Caco-2 (cell line): ENCODE results near the gene ANK3. TPM values are rescaled to one million over a fixed set of nuclear protein-coding genes. Genes with fewer than 3 reads are reported as not detected.

Experiments used
- BruUV-seq: library from RNA; stranded (reverse); fragments of 400-500 nt; replicated peaks from 2 replicates; lab custom pipeline; 2021; lab: Mats Ljungman, UMichigan
- CTCF ChIA-PET: fragments of 300-600 bp; sonication (Branson Sonifier 250); formaldehyde crosslinking; loops from one replicate; lab custom pipeline; 2022; ENCODE audit warnings: antibody characterized with exemption; lab: Charles Lee
- POLR2A ChIA-PET: fragments of 300-600 bp; sonication (Branson Sonifier 250); formaldehyde crosslinking; loops from one replicate; lab custom pipeline; 2022; ENCODE audit warnings: antibody characterized with exemption; lab: Charles Lee
- DNase-seq, 2 experiments: peaks; one replicate each; pipeline versions ENCODE4 v3.0.0 to v3.0.0-alpha.2; 2020 to 2022
- H3K27me3 ChIP-seq: replicated peaks from 2 replicates; pipeline ENCODE4 v1.6.0; 2011; ENCODE audit warnings: low read length; ENCODE audit not compliant: control insufficient read depth, insufficient read depth
- H3K36me3 ChIP-seq: 2 replicates; pipeline ENCODE4 v1.5.1; 2011; ENCODE audit warnings: low read length; ENCODE audit not compliant: control insufficient read depth, insufficient read depth
- H3K4me1 ChIP-seq: fragments of 250-450 bp; sonication (Bioruptor Pico); 2 replicates; pipeline ENCODE4 v1.5.1; 2020; ENCODE audit warnings: mild to moderate bottlenecking
- H3K4me3 ChIP-seq: 2 replicates; pipeline ENCODE4 v1.5.1; 2011; ENCODE audit warnings: low read depth, mild to moderate bottlenecking, control low read depth, low read length
- H3K9me3 ChIP-seq: fragments of 250-450 bp; sonication (Bioruptor Pico); 2 replicates; pipeline ENCODE4 v1.5.1; 2020; ENCODE audit warnings: mild to moderate bottlenecking, moderate library complexity
- H3K27ac Mint-ChIP-seq: one replicate; pipeline ENCODE4 v1.8.0; 2022; ENCODE audit warnings: mixed read lengths; ENCODE audit not compliant: unreplicated experiment
- H3K27me3 Mint-ChIP-seq: one replicate; pipeline ENCODE4 v1.8.0; 2022; ENCODE audit warnings: mixed read lengths; ENCODE audit not compliant: insufficient read depth, unreplicated experiment
- H3K36me3 Mint-ChIP-seq: one replicate; pipeline ENCODE4 v1.8.0; 2022; ENCODE audit warnings: mild to moderate bottlenecking, mixed read lengths; ENCODE audit not compliant: insufficient read depth, unreplicated experiment
- H3K4me1 Mint-ChIP-seq: one replicate; pipeline ENCODE4 v1.8.0; 2022; ENCODE audit warnings: low read depth, mixed read lengths; ENCODE audit not compliant: unreplicated experiment
- H3K4me3 Mint-ChIP-seq: one replicate; pipeline ENCODE4 v1.8.0; 2022; ENCODE audit warnings: mild to moderate bottlenecking, moderate library complexity, mixed read lengths; ENCODE audit not compliant: unreplicated experiment
- H3K9me3 Mint-ChIP-seq: one replicate; pipeline ENCODE4 v1.8.0; 2022; ENCODE audit warnings: mixed read lengths; ENCODE audit not compliant: unreplicated experiment
- intact Hi-C: fragments of 100-400 bp; cut with micrococcal nuclease; formaldehyde crosslinking; loops from one replicate; pipeline ENCODE4 v1.10.0; 2022; ENCODE audit not compliant: unreplicated experiment
- total RNA-seq: library from RNA; stranded (reverse); gene quantifications from 2 replicates; pipeline ENCODE4 v1.2.3, GENCODE V29; 2022
- TF ChIP-seq, protein P1 (sequence below), 2 experiments: fragments of 200-600 bp in 1 of 2; IDR thresholded peaks; 1 replicate in 1 of 2; 2 replicates in 1 of 2; pipeline versions ENCODE4 v1.5.1 to v1.8.0; 2011 to 2022; ENCODE audit warnings: antibody characterized with exemption in 1 of 2, control low read depth in 1 of 2, inconsistent platforms in 1 of 2, low read depth in 1 of 2, low read length in 1 of 2, mild to moderate bottlenecking in 1 of 2, moderate library complexity in 1 of 2; ENCODE audit not compliant: insufficient read depth in 1 of 2, severe bottlenecking in 1 of 2, unreplicated experiment in 1 of 2

ANK3 gene
- total RNA-seq, 1 experiment from 2014 or later = 46.7 TPM

DNA sequence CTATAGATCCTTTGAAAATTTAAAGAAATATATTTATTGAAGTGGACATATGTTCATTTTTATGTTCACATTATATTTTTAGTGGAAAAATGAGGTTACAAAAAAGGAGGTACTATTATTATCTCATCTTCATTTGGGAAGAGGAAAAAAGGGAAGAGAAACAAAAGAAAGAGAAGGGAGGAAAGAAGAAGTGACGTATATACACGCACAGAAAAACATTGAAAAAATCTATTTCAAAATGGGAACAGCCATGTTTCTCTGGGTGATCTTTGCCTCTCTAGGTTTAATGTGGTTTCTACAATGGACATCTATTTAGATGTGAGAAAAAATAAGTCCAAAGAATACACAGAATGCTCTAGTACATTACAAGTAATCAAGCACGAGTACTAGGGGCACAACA lies 14.8 kb downstream of the ANK3 start:
- no peaks in the 10 kb centered on the region for H3K36me3 Mint-ChIP-seq
- Histone ChIP-seq H3K27me3 (no peaks in the 10 kb centered on the region), H3K36me3 (no peaks in the 10 kb centered on the region), H3K4me1 (peaks cover 6% of the 10 kb centered on the region), H3K9me3 (no peaks in the 10 kb centered on the region), H3K4me3 (no peak overlapping the region)
- no TSS peak for BruUV-seq
- H3K27me3 Mint-ChIP-seq = no peaks in the 10 kb centered on the region
- ChIA-PET CTCF (no interaction called here), POLR2A (no interaction called here)
- TF ChIP-seq, protein P1, sequence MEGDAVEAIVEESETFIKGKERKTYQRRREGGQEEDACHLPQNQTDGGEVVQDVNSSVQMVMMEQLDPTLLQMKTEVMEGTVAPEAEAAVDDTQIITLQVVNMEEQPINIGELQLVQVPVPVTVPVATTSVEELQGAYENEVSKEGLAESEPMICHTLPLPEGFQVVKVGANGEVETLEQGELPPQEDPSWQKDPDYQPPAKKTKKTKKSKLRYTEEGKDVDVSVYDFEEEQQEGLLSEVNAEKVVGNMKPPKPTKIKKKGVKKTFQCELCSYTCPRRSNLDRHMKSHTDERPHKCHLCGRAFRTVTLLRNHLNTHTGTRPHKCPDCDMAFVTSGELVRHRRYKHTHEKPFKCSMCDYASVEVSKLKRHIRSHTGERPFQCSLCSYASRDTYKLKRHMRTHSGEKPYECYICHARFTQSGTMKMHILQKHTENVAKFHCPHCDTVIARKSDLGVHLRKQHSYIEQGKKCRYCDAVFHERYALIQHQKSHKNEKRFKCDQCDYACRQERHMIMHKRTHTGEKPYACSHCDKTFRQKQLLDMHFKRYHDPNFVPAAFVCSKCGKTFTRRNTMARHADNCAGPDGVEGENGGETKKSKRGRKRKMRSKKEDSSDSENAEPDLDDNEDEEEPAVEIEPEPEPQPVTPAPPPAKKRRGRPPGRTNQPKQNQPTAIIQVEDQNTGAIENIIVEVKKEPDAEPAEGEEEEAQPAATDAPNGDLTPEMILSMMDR (IDR thresholded peaks at IDR 0.05; ENCODE audit: insufficient read depth in 1 of 2, low read depth in 1 of 2, low read length in 1 of 2, severe bottlenecking in 1 of 2, unreplicated experiment in 1 of 2) = no peak
- H3K9me3 Mint-ChIP-seq = peaks cover 7% of the 10 kb centered on the region
- no peak overlapping the region for H3K4me3 Mint-ChIP-seq
- intact Hi-C loops = no loop called here
- H3K4me1 Mint-ChIP-seq = peaks cover 17% of the 10 kb centered on the region
- DNase-seq = no peak
- no peak overlapping the region for H3K27ac Mint-ChIP-seq

DNA sequence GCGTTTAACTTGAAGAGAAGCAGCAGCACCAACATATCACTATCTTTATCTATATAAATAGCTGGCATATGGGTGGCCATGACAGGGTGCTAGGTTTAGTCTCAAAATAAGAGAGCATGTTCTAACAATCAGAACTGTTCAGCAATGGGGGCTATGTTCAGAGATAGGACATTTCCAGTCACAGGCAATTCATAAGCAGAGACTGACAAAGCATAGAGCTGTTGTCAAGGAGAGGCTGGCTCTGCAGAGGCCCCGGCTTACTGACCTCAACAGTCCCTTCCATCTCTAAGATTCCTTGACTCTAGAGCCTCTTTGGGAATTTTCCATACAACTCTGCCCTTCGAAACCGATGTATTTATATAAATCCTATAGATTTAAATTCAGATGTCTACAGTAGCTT lies 17.2 kb downstream of the ANK3 start:
- Mint-ChIP-seq H3K27me3 (no peaks in the 10 kb centered on the region), H3K4me3 (no peak overlapping the region), H3K27ac (no peak overlapping the region), H3K9me3 (peaks cover 7% of the 10 kb centered on the region), H3K4me1 (peaks cover 17% of the 10 kb centered on the region), H3K36me3 (no peaks in the 10 kb centered on the region)
- Histone ChIP-seq H3K27me3 (no peaks in the 10 kb centered on the region), H3K9me3 (no peaks in the 10 kb centered on the region), H3K4me1 (peaks cover 14% of the 10 kb centered on the region), H3K4me3 (no peak overlapping the region), H3K36me3 (no peaks in the 10 kb centered on the region)
- CTCF ChIA-PET = no interaction called here
- intact Hi-C loops = no loop called here
- no TSS peak for BruUV-seq
- POLR2A ChIA-PET = no interaction called here
- TF ChIP-seq, protein P1 (IDR thresholded peaks at IDR 0.05; ENCODE audit: insufficient read depth in 1 of 2, low read depth in 1 of 2, low read length in 1 of 2, severe bottlenecking in 1 of 2, unreplicated experiment in 1 of 2) = no peak
- DNase-seq = no peak

DNA sequence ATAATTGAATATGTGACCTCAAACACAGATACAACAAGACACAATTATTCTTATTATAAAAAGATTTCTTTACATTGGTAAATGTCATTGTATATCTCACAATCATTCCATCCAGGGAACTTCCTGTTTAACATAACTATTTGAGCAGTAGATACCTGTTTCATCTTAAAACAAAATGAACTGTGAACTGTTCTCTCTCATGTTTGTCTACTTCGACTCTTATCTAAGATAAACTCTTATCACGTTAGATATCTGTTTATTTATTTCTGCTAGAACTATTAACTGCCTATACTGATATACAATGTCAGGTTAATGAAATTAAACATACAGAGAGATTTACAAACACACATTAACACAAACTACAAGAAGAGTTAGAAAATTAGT lies 20.1 kb downstream of the ANK3 start:
- no peaks in the 10 kb centered on the region for H3K36me3 ChIP-seq
- no peak for DNase-seq
- Mint-ChIP-seq H3K27me3 (no peaks in the 10 kb centered on the region), H3K4me1 (peaks cover 14% of the 10 kb centered on the region), H3K9me3 (peaks cover 4% of the 10 kb centered on the region), H3K27ac (no peak overlapping the region), H3K36me3 (no peaks in the 10 kb centered on the region), H3K4me3 (no peak overlapping the region)
- H3K4me3 ChIP-seq = no peak overlapping the region
- H3K27me3 ChIP-seq = no peaks in the 10 kb centered on the region
- TF ChIP-seq, protein P1 (IDR thresholded peaks at IDR 0.05; ENCODE audit: insufficient read depth in 1 of 2, low read depth in 1 of 2, low read length in 1 of 2, severe bottlenecking in 1 of 2, unreplicated experiment in 1 of 2) = no peak
- BruUV-seq = no TSS peak
- ChIA-PET CTCF (no interaction called here), POLR2A (no interaction called here)
- intact Hi-C loops = no loop called here
- H3K9me3 ChIP-seq = no peaks in the 10 kb centered on the region
- peaks cover 14% of the 10 kb centered on the region for H3K4me1 ChIP-seq
